Small intestine (tissue), 7 donors: Measurements from ENCODE around the gene ATP8B4. TPM values are rescaled to one million over a fixed set of nuclear protein-coding genes. Genes with fewer than 3 reads are reported as not detected.

Source experiments
- DNase-seq, 2 donors: peaks; one replicate each; pipeline versions ENCODE4 v3.0.0 to v3.0.0-alpha.2; 2013
- FAIRE-seq: peaks from 2 replicates; lab custom pipeline; 2012; peaks lifted over from hg19 to GRCh38; lab: Jason Lieb, UNC
- H3K27ac ChIP-seq, 3 donors: one replicate each; pipeline ENCODE4 v1.5.1; 2013; ENCODE audit warnings: low read length in 2 of 3, mild to moderate bottlenecking in 2 of 3, control low read depth in 1 of 3, inconsistent platforms in 1 of 3, low read depth in 1 of 3, moderate library complexity in 1 of 3
- H3K27me3 ChIP-seq, 3 donors: one replicate each; pipeline ENCODE4 v1.6.1; 2013; ENCODE audit warnings: low read length in 3 of 3, inconsistent platforms in 1 of 3; ENCODE audit not compliant: control insufficient read depth in 3 of 3, insufficient read depth in 3 of 3
- H3K36me3 ChIP-seq, 3 donors: one replicate each; pipeline ENCODE4 v1.6.1; 2013; ENCODE audit warnings: low read length in 3 of 3, inconsistent platforms in 1 of 3, low read depth in 1 of 3, mild to moderate bottlenecking in 1 of 3, moderate library complexity in 1 of 3; ENCODE audit not compliant: control insufficient read depth in 3 of 3, insufficient read depth in 2 of 3
- H3K4me1 ChIP-seq, 3 donors: one replicate each; pipeline ENCODE4 v1.6.1; 2013; ENCODE audit warnings: low read length in 2 of 3, inconsistent platforms in 1 of 3, low read depth in 1 of 3, mild to moderate bottlenecking in 1 of 3, moderate library complexity in 1 of 3; ENCODE audit not compliant: control insufficient read depth in 3 of 3, insufficient read depth in 2 of 3
- H3K4me3 ChIP-seq, 3 donors: one replicate each; pipeline ENCODE4 v1.5.1; 2013; ENCODE audit warnings: low read length in 3 of 3, control low read depth in 1 of 3, inconsistent platforms in 1 of 3, low read depth in 1 of 3, mild to moderate bottlenecking in 1 of 3, moderate library complexity in 1 of 3
- H3K9me3 ChIP-seq, 2 donors: one replicate each; pipeline ENCODE4 v1.6.1; 2013; ENCODE audit warnings: low read depth in 1 of 2, low read length in 1 of 2; ENCODE audit not compliant: control insufficient read depth in 2 of 2, insufficient read depth in 1 of 2
- WGBS, 3 donors: extraction: QIAGEN DNeasy Blood & Tissue Kit; methylation state at CpG; one replicate each; pipeline ENCODE4 v1.1.7; 2013; 5-methylcytosine and 5-hydroxymethylcytosine counted together
- polyA plus RNA-seq, 4 donors: library from polyadenylated mRNA; stranded (reverse) in 3 of 4; unstranded in 1 of 4; fragments of 200-250 nt in 3 of 4; fragments of 120-200 nt in 1 of 4; gene quantifications; one replicate each; pipeline versions ENCODE4 v1.2.1 to v1.2.3, GENCODE V29; 2013
- donor health status: healthy with polysubstance abuse.
- donor health status: control.
- donor health status: control.
- donor health status: Bipolar disorder and iron deficiency.
- donor health status: healthy.

ATP8B4 gene
- polyA plus RNA-seq, 4 donors, result 0.45 to 4.9 (median 1.9) TPM

DNA sequence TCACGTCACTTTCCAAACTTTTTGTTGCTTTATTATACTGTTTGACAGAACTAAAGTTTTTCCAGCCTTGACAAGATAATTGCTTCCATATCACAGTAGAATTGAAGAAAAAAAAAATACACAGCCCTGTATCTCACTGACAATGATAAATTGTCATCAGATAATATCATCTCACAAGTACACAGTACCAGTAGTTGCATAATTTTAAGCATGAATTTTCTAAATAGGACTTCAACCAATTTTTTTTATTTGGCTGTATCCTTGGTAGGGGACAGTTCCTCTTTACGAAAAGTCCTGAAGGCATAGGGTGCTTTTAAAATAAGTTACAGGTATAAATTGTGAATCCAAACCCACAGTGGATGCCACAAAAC, 230.7 kb downstream of the ATP8B4 start:
- Histone ChIP-seq H3K27ac (no peak overlapping the region), H3K9me3 (no peaks in the 10 kb centered on the region), H3K27me3 (peaks cover 0 to 2% (median 0%) of the 10 kb centered on the region in 3 donors), H3K4me1 (no peaks in the 10 kb centered on the region), H3K36me3 (no peaks in the 10 kb centered on the region), H3K4me3 (no peak overlapping the region)
- DNase-seq (no peak), FAIRE-seq (no peak)
- WGBS, 3 donors, result 90 to 93% (median 92%) methylated on average over 2 of the region's 2 CpGs

DNA sequence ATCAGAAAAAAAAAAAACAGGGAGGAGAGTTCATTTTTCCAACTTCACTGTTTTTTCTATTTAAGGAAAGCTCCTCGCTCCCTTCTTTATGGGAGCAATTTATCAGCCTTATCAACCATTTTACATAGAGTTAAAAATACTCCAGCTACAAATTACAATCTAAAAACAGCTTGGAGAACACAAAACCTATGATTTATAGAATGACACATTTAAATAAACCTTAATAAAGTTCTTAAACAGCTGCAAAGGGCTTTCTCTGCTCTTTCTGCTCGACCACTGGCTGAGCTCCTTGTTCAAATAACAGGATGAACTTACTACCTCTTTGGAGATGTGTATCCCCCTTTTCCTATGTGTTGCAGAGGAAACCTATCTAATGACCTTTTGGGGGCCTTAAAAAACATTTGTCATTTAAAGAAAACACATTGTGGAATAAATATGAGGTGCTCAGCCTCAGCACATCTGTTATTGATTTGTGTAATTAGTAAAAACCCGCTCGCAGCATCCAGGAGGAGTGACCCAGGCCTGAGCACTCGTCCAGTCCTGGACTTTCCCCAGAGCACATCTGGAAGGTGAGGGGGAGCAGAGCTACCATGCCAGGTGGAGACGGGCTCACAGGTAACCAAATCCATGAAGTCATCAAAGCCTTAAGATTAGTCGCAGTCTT, 231.2 kb downstream of the ATP8B4 start:
- Histone ChIP-seq H3K27me3 (peaks cover 0 to 2% (median 0%) of the 10 kb centered on the region in 3 donors), H3K4me1 (no peaks in the 10 kb centered on the region), H3K9me3 (no peaks in the 10 kb centered on the region), H3K27ac (peak overlapping the region in 1 of 3 donors; percentile 12), H3K4me3 (no peak overlapping the region), H3K36me3 (no peaks in the 10 kb centered on the region)
- DNase-seq (no peak), FAIRE-seq (no peak)
- WGBS, 3 donors, result 73 to 84% (median 79%) methylated on average over 7 of the region's 7 CpGs

DNA sequence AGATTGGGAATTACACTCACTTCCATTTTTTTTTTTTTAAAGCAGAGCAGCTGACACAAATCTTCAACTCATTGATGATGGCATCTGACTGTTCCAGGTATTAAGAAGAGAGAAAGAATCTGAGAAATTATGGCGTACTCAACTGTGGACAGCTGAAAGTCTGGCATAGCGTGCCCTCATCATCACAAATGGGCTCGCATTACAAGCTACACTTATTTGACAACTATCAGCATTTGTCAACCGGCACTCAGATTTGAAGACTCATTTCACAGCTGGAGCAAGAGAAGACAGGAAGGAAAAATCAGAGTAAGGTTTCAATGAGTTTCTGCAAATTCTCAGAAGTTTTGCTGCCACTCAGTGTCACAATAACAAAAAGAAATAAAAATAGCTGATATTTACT, 235.9 kb downstream of the ATP8B4 start:
- no peaks in the 10 kb centered on the region for H3K9me3 ChIP-seq
- 93 to 99% (median 96%) methylated on average over 4 of the region's 4 CpGs for WGBS, 3 donors
- H3K27ac ChIP-seq, result no peak overlapping the region
- H3K4me3 ChIP-seq, result no peak overlapping the region
- FAIRE-seq (no peak), DNase-seq (no peak)
- H3K27me3 ChIP-seq, result peaks cover 0 to 2% (median 0%) of the 10 kb centered on the region in 3 donors
- no peaks in the 10 kb centered on the region for H3K4me1 ChIP-seq
- no peaks in the 10 kb centered on the region for H3K36me3 ChIP-seq

DNA sequence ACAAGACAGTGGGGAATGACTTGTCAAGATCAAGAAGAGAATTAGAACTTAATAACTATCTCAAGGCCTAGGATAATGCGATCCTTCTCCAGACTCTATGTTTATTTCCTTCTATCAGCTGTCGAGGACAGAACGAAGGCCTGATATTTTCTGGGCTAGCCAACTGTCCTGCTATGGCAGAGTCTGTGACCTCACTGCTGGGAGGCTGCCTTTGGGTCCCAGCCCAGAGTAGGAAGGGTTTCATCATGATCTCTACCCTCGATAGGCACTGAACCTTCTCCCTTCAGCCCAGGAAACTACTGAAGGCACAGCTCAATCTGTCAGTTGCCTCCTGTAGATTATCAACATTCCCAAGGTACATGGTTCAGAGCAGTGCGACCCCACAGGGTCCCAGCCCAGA, 237.2 kb downstream of the ATP8B4 start:
- FAIRE-seq (no peak), DNase-seq (no peak)
- Histone ChIP-seq H3K4me1 (no peaks in the 10 kb centered on the region), H3K36me3 (no peaks in the 10 kb centered on the region), H3K27me3 (peaks cover 0 to 2% (median 0%) of the 10 kb centered on the region in 3 donors), H3K4me3 (no peak overlapping the region), H3K27ac (no peak overlapping the region), H3K9me3 (no peaks in the 10 kb centered on the region)
- 82 to 94% (median 90%) methylated on average over 5 of the region's 5 CpGs for WGBS, 3 donors

- FAIRE-seq, result no peak
Observed at GRCh38 chr15:49881433-49881832, 237.6 kb downstream of the ATP8B4 start.

GRCh38 chr15:49877873-49878521, 241.0 kb downstream of the ATP8B4 start:
- DNase-seq (peak in 1 of 2 donors; percentile 11), FAIRE-seq (no peak)
- Histone ChIP-seq H3K9me3 (no peaks in the 10 kb centered on the region), H3K27ac (peak overlapping the region in 1 of 3 donors; percentile 77), H3K27me3 (no peaks in the 10 kb centered on the region), H3K36me3 (no peaks in the 10 kb centered on the region), H3K4me3 (no peak overlapping the region), H3K4me1 (no peaks in the 10 kb centered on the region)
- WGBS, 3 donors, result 68 to 92% (median 87%) methylated on average over 5 of the region's 5 CpGs

More at GRCh38 chr15:49881433-49881832, 237.6 kb downstream of the ATP8B4 start:
- Histone ChIP-seq H3K4me3 (no peak overlapping the region), H3K27me3 (peaks cover 0 to 2% (median 0%) of the 10 kb centered on the region in 3 donors), H3K4me1 (no peaks in the 10 kb centered on the region), H3K36me3 (no peaks in the 10 kb centered on the region), H3K27ac (no peak overlapping the region), H3K9me3 (no peaks in the 10 kb centered on the region)
- WGBS, 3 donors, result 77 to 88% (median 83%) methylated on average over 3 of the region's 3 CpGs
- no peak for DNase-seq

DNA sequence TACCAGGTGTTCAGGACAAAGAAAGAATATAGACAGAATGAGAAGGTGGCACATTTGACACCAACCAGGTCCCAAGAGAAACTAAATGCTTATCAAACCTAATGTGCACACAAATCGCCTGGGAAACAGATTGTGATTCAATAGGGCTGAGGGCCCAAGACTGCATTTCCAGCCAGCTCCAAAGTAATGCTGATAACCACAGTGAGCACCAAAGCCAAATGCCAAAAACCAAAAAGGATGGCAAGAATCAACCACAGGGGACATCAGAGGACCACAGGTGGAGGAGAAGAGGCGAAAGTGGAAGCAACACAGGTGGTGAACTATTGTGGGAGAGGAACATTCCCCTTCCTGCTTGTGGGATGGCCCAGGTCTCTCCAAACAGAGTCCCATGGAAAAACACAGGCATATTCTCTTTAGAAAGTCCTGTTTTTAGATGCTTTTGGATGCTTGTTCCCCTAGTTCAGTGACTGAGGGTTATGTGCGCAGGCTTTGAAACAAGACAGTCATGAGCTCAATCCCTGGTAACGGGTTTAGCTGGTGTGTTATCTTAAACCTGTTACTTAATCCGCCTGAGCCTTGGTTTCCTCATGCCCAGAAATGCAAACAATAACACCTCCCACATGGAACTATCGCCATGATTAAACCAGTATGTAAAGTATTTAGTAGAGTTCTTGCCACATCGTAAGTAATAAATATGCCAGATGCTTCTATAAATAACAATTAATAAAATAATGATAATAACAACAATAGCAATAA, 241.7 kb downstream of the ATP8B4 start:
- DNase-seq (no peak), FAIRE-seq (no peak)
- Histone ChIP-seq H3K4me1 (no peaks in the 10 kb centered on the region), H3K27ac (peak overlapping the region in 1 of 3 donors; percentile 51), H3K4me3 (no peak overlapping the region), H3K27me3 (no peaks in the 10 kb centered on the region), H3K9me3 (no peaks in the 10 kb centered on the region), H3K36me3 (no peaks in the 10 kb centered on the region)
- 80 to 88% (median 80%) methylated on average over 7 of the region's 7 CpGs for WGBS, 3 donors

DNA sequence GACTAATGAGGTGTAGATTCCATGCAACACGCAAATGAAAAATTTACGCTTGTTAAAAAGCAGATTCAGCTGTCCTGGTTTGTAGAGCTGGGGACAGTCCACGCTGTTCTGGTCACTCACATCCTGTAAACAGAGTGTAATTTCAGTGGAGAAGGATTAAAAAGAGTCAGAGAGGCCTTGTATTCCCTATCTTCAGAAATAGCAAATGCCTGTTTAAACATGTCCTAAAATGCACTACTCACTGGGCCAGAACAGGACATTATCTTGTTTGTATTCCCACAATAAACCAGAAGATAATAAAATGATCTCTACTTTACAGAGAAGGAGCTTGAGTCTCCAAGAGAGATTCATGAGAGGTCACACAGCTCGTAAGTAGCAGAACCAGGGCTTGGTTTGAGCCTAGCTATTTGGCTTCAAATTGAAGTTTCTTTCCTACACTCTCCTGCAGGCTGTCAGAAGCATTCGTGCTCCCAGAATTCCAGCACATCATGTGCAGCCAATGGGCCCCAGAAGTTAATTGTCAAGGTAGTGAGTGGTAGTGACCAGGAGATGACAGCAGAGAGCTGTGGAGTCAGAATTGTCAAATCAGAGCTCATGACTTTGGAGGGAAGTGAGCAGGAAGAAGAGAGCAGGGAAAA, 242.5 kb downstream of the ATP8B4 start:
- Histone ChIP-seq H3K27ac (peak overlapping the region in 1 of 3 donors; percentile 46), H3K4me1 (no peaks in the 10 kb centered on the region), H3K27me3 (no peaks in the 10 kb centered on the region), H3K9me3 (no peaks in the 10 kb centered on the region), H3K4me3 (no peak overlapping the region), H3K36me3 (no peaks in the 10 kb centered on the region)
- DNase-seq (peak; percentile 21 to 26), FAIRE-seq (no peak)
- WGBS, 3 donors, result 72 to 86% (median 78%) methylated on average over 5 of the region's 5 CpGs
